HepG2 (cell line): ENCODE results near the gene TANGO6. TPM values are rescaled to one million over a fixed set of nuclear protein-coding genes. Genes with fewer than 3 reads are reported as not detected.
A peak's percentile ranks its signal among the peaks of the same experiment; 100 is the strongest.

Experiments used
- ATAC-seq: fragments of 200-7000 bp; cut with Tn5 transposase; 3 replicates; pipeline ENCODE4 v1.9.1; 2020; ENCODE audit warnings: mild to moderate bottlenecking, moderate library complexity
- BruUV-seq: library from RNA; stranded (reverse); fragments of 400-500 nt; replicated peaks from 2 replicates; lab custom pipeline; 2021; lab: Mats Ljungman, UMichigan
- CTCF ChIA-PET: fragments of 300-600 bp; formaldehyde crosslinking; extraction: SDS; loops from one replicate; lab custom pipeline; 2021; ENCODE audit warnings: low total read pairs, inconsistent platforms, low intra/inter-chr PET ratio; lab: Yijun Ruan, JAX
- POLR2A ChIA-PET: fragments of 350-600 bp; sonication (Branson Sonifier 250); formaldehyde crosslinking; loops from one replicate; lab custom pipeline; 2020; ENCODE audit warnings: antibody characterized with exemption, inconsistent platforms; lab: Yijun Ruan, JAX
- DNase-seq: peaks from one replicate; pipeline ENCODE4 v3.0.0-alpha.2; 2015; ENCODE audit warnings: low spot score
- FAIRE-seq: peaks from 3 replicates; lab custom pipeline; 2011; peaks lifted over from hg19 to GRCh38; lab: Jason Lieb, UNC
- H2AFZ ChIP-seq: one replicate; pipeline ENCODE4 v1.6.1; 2011; ENCODE audit warnings: low read length, inconsistent platforms
- H3K27ac ChIP-seq: fragments of 300-600 bp; 3 replicates; pipeline ENCODE4 v1.8.0; 2011; ENCODE audit warnings: mixed run types, mild to moderate bottlenecking, mixed read lengths, low read length, inconsistent platforms; ENCODE audit not compliant: insufficient read depth; ENCODE audit errors: extremely low read length
- H3K27me3 ChIP-seq, 2 experiments: fragments of 200-600 bp in 1 of 2; 2 replicates in 1 of 2; 3 replicates in 1 of 2; pipeline versions ENCODE4 v1.6.0 to v1.8.0; 2011; ENCODE audit warnings: low read length in 2 of 2, mild to moderate bottlenecking in 2 of 2, moderate library complexity in 2 of 2, inconsistent platforms in 1 of 2; ENCODE audit not compliant: insufficient read depth in 2 of 2, control insufficient read depth in 1 of 2
- H3K36me3 ChIP-seq, 2 experiments: fragments of 200-600 bp in 1 of 2; replicated peaks in 1 of 2; 2 replicates in 1 of 2; 3 replicates in 1 of 2; pipeline versions ENCODE4 v1.5.1 to v1.8.0; 2011; ENCODE audit warnings: low read length in 2 of 2, inconsistent platforms in 1 of 2; ENCODE audit not compliant: insufficient read depth in 2 of 2, control insufficient read depth in 1 of 2
- H3K4me1 ChIP-seq: 2 replicates; pipeline ENCODE4 v1.5.1; 2012; ENCODE audit warnings: low read length, inconsistent platforms; ENCODE audit not compliant: insufficient read depth
- H3K4me2 ChIP-seq: 2 replicates; pipeline ENCODE4 v1.6.0; 2011; ENCODE audit warnings: low read depth, low read length, inconsistent platforms
- H3K4me3 ChIP-seq, 3 experiments: fragments of 200-600 bp in 1 of 3; sonication (generic), shearing (Covaris generic) in 1 of 3; replicated peaks in 1 of 3; 2 replicates each; pipeline ENCODE4 v1.5.1; 2011 to 2016; ENCODE audit warnings: low read length in 3 of 3, inconsistent platforms in 2 of 3, low read depth in 2 of 3, mild to moderate bottlenecking in 2 of 3, control low read depth in 1 of 3, mixed read lengths in 1 of 3; ENCODE audit not compliant: insufficient read depth in 1 of 3
- H3K79me2 ChIP-seq: one replicate; pipeline ENCODE4 v1.6.1; 2011; ENCODE audit warnings: low read length, inconsistent platforms; ENCODE audit not compliant: insufficient read depth
- H3K9ac ChIP-seq: 2 replicates; pipeline ENCODE4 v1.6.0; 2011; ENCODE audit warnings: mild to moderate bottlenecking, low read depth, low read length, inconsistent platforms; ENCODE audit not compliant: insufficient read depth
- H3K9me3 ChIP-seq: 2 replicates; pipeline ENCODE4 v1.5.1; 2012; ENCODE audit warnings: mild to moderate bottlenecking, low read length
- H4K20me1 ChIP-seq: 2 replicates; pipeline ENCODE4 v1.6.0; 2011; ENCODE audit warnings: inconsistent platforms, mild to moderate bottlenecking, low read length, moderate library complexity; ENCODE audit not compliant: insufficient read depth
- KAT2B ChIP-seq: fragments of 150-350 bp; IDR thresholded peaks from 2 replicates; pipeline ENCODE4 v1.6.1; 2014; ENCODE audit warnings: low read depth, low read length, borderline replicate concordance
- KAT8 ChIP-seq: IDR thresholded peaks from 2 replicates; pipeline ENCODE4 v1.6.1; 2016; ENCODE audit warnings: missing genetic modification reagents, missing compliant biosample characterization
- KLF16 ChIP-seq, 2 experiments: sonication (generic) in 1 of 2; formaldehyde crosslinking in 1 of 2; IDR thresholded peaks; 2 replicates each; pipeline versions ENCODE4 v1.6.1 to v1.8.0; 2016 to 2023; ENCODE audit warnings: missing genetic modification reagents in 2 of 2, missing compliant biosample characterization in 1 of 2
- NCOA1 ChIP-seq: sonication (generic); formaldehyde crosslinking; IDR thresholded peaks from 2 replicates; pipeline ENCODE4 v1.9.0; 2021; ENCODE audit warnings: missing genetic modification reagents
- RAD21 ChIP-seq: fragments of 450-650 bp; formaldehyde crosslinking; IDR thresholded peaks from 2 replicates; pipeline ENCODE4 v1.5.0; 2020; ENCODE audit warnings: mild to moderate bottlenecking
- RBM22 ChIP-seq: fragments of 200-400 bp; formaldehyde crosslinking; optimal IDR thresholded peaks from 2 replicates; pipeline ENCODE3; 2017; ENCODE audit warnings: mild to moderate bottlenecking, low read length, moderate library complexity
- REL ChIP-seq: sonication (generic); formaldehyde crosslinking; conservative IDR thresholded peaks from 2 replicates; pipeline ENCODE4 v1.8.0; 2022; ENCODE audit warnings: mild to moderate bottlenecking, missing genetic modification reagents, moderate library complexity
- SAP130 ChIP-seq: IDR thresholded peaks from 2 replicates; pipeline ENCODE4 v1.6.1; 2016; ENCODE audit warnings: low read depth
- SMC3 ChIP-seq: IDR thresholded peaks from 2 replicates; pipeline ENCODE4 v1.6.1; 2011; ENCODE audit warnings: low read length, improper control_type of control experiment
- STAG1 ChIP-seq: sonication (generic); formaldehyde crosslinking; IDR thresholded peaks from 2 replicates; pipeline ENCODE4 v1.4.0; 2020; ENCODE audit warnings: missing genetic modification reagents
- TBL1XR1 ChIP-seq: fragments of 150-350 bp; IDR thresholded peaks from 2 replicates; pipeline ENCODE4 v1.6.1; 2014; ENCODE audit warnings: borderline replicate concordance, low read length; ENCODE audit not compliant: partially characterized antibody
- ZBTB3 ChIP-seq: sonication (generic); formaldehyde crosslinking; IDR thresholded peaks from 2 replicates; pipeline ENCODE4 v1.4.0; 2020; ENCODE audit warnings: low read depth, mild to moderate bottlenecking, moderate library complexity, missing genetic modification reagents, borderline replicate concordance
- ZBTB7A ChIP-seq: sonication (generic); formaldehyde crosslinking; IDR thresholded peaks from 2 replicates; pipeline ENCODE4 v1.8.0; 2022; ENCODE audit warnings: mild to moderate bottlenecking, missing genetic modification reagents
- ZMYM4 ChIP-seq: sonication (generic); formaldehyde crosslinking; IDR thresholded peaks from 2 replicates; pipeline ENCODE4 v1.8.1; 2023; ENCODE audit warnings: mild to moderate bottlenecking, missing genetic modification reagents
- ZNF451 ChIP-seq: sonication (generic); formaldehyde crosslinking; IDR thresholded peaks from 2 replicates; pipeline ENCODE4 v1.5.0; 2020; ENCODE audit warnings: mild to moderate bottlenecking, missing genetic modification reagents
- ZNF550 ChIP-seq: sonication (generic); formaldehyde crosslinking; IDR thresholded peaks from 2 replicates; pipeline ENCODE4 v1.4.0; 2020; ENCODE audit warnings: mild to moderate bottlenecking, missing genetic modification reagents, borderline replicate concordance
- ZNF670 ChIP-seq: sonication (generic); formaldehyde crosslinking; IDR thresholded peaks from 2 replicates; pipeline ENCODE4 v1.8.0; 2022; ENCODE audit warnings: mild to moderate bottlenecking, missing genetic modification reagents, borderline replicate concordance
- ZNF782 ChIP-seq: sonication (generic); formaldehyde crosslinking; IDR thresholded peaks from 2 replicates; pipeline ENCODE4 v1.4.0; 2020; ENCODE audit warnings: missing genetic modification reagents, mild to moderate bottlenecking, borderline replicate concordance
- WGBS: methylation state at CpG from one replicate; pipeline ENCODE4 v1.1.6; 2017; ENCODE audit warnings: low lambda C conversion rate; 5-methylcytosine and 5-hydroxymethylcytosine counted together
- in situ Hi-C: cut with HindIII; loops from 2 replicates; pipeline ENCODE4 v1.10.0; 2017; ENCODE audit warnings: low pct_unique_long_range_greater_than_20kb; ENCODE audit not compliant: extremely low pct_ligation_motif_present
- intact Hi-C: fragments of 100-400 bp; cut with micrococcal nuclease; formaldehyde crosslinking; loops from one replicate; pipeline ENCODE4 v1.10.0; 2022; ENCODE audit not compliant: unreplicated experiment
- polyA plus RNA-seq, 8 experiments: library from polyadenylated mRNA; depleted of rRNA in 3 of 8; stranded (reverse) in 7 of 8; unstranded in 1 of 8; fragments of >200 nt; fragmentation: Illumina TruSeq in 4 of 8; extraction: Trizol in 4 of 8; gene quantifications; 2 replicates each; pipeline versions ENCODE4 v1.2.1 to v1.2.3, GENCODE V29; 2011 to 2016; ENCODE audit warnings: low read depth in 4 of 8, missing spikeins in 1 of 8, mixed read lengths in 1 of 8; ENCODE audit not compliant: insufficient read depth in 1 of 8
- total RNA-seq, 5 experiments: library from RNA; depleted of rRNA; stranded (reverse); fragments of >200 nt; fragmentation: Illumina TruSeq; extraction: Trizol; gene quantifications; 2 replicates each; pipeline ENCODE4 v1.2.3, GENCODE V29; 2016; ENCODE audit warnings: low read depth in 1 of 5
- TF ChIP-seq, protein P1 (sequence below): IDR thresholded peaks from 2 replicates; pipeline ENCODE4 v1.6.1; 2018; ENCODE audit warnings: missing genetic modification reagents, mild to moderate bottlenecking, missing compliant biosample characterization
- TF ChIP-seq, protein P2 (sequence below): sonication (generic); formaldehyde crosslinking; IDR thresholded peaks from 2 replicates; pipeline ENCODE4 v1.8.1; 2023; ENCODE audit warnings: mild to moderate bottlenecking, moderate library complexity, missing genetic modification reagents

Gene TANGO6
- total and polyA plus RNA-seq, 2 of the 13 experiments (the other 11 are each of a cell fraction or from before 2014, with no cell fraction given): 7.2 to 13.3 TPM

DNA sequence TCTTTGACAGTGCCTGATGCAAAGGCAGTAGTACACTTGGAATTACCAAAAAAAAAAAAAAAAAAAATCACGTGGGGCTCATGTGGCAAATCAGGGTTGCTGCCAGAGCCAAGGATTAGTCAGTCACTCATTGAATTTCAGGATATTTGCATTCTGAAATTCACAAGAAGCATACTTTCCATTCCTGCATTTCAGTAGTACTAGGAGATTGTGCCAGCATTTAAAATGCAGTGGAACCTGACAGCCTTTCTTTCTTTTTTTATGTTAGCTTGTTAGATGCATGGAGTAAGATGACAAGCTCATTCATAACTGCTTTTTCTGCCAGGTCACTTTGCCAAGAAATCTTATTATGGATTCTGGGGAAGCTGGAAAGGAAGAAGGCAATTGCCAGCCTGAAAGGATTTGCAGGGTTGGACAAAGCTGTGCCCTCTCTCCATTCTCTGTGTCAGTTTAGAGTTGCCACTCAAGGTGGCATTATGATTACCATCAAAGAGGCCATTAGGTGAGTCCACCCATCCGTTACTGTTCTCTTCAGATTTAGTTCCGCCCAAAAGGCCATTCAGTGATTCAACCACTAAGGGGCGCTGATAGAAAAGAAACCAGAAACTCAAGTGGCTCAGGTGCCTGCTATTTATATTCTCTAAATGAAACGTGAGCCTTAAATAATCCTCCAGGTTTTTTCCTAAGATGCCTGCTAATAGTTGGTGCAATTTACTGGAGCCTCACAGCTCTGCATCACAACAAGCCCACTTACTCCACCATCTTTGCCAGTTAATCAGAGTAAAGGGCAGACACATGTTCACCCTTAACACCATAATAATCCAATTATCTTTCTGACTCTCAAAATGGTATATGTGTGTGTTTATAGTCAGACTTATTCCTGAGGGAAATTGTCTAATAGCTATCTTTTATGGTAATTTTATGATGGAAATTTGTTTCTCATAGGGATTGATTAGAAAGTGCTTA is 59.0 kb downstream of the TANGO6 start:
- H3K79me2 ChIP-seq: no peaks in the 10 kb centered on the region
- H3K4me2 ChIP-seq: no peak overlapping the region
- POLR2A ChIA-PET: interaction anchor here (0.7 kb wide), 1 partner anchor 484 kb away, joined by 3 read pairs; no protein-coding TSS in a partner anchor
- no peaks in the 10 kb centered on the region for H3K9me3 ChIP-seq
- H3K27ac ChIP-seq: no peak overlapping the region
- 64% methylated on average over 5 of the region's 5 CpGs for WGBS
- H3K36me3 ChIP-seq: no peaks in the 10 kb centered on the region; a peak in 1 of 5 replicates
- H2AFZ ChIP-seq: no peak overlapping the region
- H4K20me1 ChIP-seq: no peaks in the 10 kb centered on the region
- H3K9ac ChIP-seq: no peak overlapping the region
- H3K4me3 ChIP-seq: no peak overlapping the region
- in situ Hi-C loops: loop anchor here (5.0 kb wide), 1 partner anchor 220 kb away; no protein-coding TSS in a partner anchor
- ATAC-seq (peak; percentile 74), DNase-seq (peak; percentile 63), FAIRE-seq (no peak)
- intact Hi-C loops: loop anchor here (1.0 to 5.0 kb wide), 2 partner anchors 55 to 222 kb away; no protein-coding TSS in a partner anchor
- H3K4me1 ChIP-seq: no peaks in the 10 kb centered on the region
- CTCF ChIA-PET: interaction anchor here (0.7 to 1.6 kb wide), 2 partner anchors 209 to 222 kb away, joined by 3 to 23 read pairs; no protein-coding TSS in a partner anchor
- BruUV-seq: no TSS peak
- no peaks in the 10 kb centered on the region for H3K27me3 ChIP-seq
- TF ChIP-seq ZBTB3 (CRISPR knock-in tag): no peak
- peak; percentile 90 for TF ChIP-seq STAG1 (CRISPR knock-in tag)
- TF ChIP-seq RBM22: no peak
- no peak for TF ChIP-seq NCOA1 (CRISPR knock-in tag)
- TF ChIP-seq ZNF550 (CRISPR knock-in tag): no peak
- TF ChIP-seq RAD21 (CRISPR knock-in tag): peak; percentile 85
- TF ChIP-seq SAP130: 0 out of 2 replicates have a peak, but pooled peaks have one; percentile 19
- no peak for TF ChIP-seq ZNF782 (CRISPR knock-in tag)
- TF ChIP-seq, protein P1, sequence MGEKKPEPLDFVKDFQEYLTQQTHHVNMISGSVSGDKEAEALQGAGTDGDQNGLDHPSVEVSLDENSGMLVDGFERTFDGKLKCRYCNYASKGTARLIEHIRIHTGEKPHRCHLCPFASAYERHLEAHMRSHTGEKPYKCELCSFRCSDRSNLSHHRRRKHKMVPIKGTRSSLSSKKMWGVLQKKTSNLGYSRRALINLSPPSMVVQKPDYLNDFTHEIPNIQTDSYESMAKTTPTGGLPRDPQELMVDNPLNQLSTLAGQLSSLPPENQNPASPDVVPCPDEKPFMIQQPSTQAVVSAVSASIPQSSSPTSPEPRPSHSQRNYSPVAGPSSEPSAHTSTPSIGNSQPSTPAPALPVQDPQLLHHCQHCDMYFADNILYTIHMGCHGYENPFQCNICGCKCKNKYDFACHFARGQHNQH: no peak
- TF ChIP-seq ZNF451 (CRISPR knock-in tag): no peak
- TF ChIP-seq, protein P2, sequence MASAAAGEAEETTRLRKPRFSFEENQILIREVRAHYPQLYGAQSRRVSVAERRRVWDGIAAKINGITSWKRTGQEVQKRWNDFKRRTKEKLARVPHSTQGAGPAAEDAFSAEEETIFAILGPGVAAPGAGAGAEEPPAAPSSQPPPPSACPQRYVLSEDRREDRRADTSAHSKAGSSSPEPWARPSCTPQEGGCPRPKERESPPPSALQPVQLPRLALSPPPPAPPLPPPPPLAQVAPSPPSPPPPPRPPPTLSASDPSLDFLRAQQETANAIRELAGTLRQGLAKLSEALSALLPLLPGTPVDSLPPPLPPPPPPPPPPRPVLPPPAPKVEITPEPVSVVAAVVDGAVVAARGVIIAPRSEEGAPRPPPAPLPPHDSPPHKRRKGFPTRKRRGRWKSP (CRISPR knock-in tag): no peak
- no peak for TF ChIP-seq ZNF670 (CRISPR knock-in tag)
- no peak for TF ChIP-seq KAT2B
- TF ChIP-seq SMC3: peak; percentile 89
- TF ChIP-seq REL (CRISPR knock-in tag): no peak
- no peak for TF ChIP-seq KLF16 (CRISPR knock-in tag; IDR thresholded peaks at IDR 0.05)
- TF ChIP-seq TBL1XR1: no peak
- no peak for TF ChIP-seq ZMYM4 (CRISPR knock-in tag)
- no peak for TF ChIP-seq KAT8
- TF ChIP-seq ZBTB7A (CRISPR knock-in tag): no peak
